ENCODE data around the gene FKRP.
"Not testable (repeated sequence)": the region's sequence is repeated elsewhere in the genome, so short reads cannot be mapped to it uniquely, and the experiment has no call there.

Gene FKRP

DNA sequence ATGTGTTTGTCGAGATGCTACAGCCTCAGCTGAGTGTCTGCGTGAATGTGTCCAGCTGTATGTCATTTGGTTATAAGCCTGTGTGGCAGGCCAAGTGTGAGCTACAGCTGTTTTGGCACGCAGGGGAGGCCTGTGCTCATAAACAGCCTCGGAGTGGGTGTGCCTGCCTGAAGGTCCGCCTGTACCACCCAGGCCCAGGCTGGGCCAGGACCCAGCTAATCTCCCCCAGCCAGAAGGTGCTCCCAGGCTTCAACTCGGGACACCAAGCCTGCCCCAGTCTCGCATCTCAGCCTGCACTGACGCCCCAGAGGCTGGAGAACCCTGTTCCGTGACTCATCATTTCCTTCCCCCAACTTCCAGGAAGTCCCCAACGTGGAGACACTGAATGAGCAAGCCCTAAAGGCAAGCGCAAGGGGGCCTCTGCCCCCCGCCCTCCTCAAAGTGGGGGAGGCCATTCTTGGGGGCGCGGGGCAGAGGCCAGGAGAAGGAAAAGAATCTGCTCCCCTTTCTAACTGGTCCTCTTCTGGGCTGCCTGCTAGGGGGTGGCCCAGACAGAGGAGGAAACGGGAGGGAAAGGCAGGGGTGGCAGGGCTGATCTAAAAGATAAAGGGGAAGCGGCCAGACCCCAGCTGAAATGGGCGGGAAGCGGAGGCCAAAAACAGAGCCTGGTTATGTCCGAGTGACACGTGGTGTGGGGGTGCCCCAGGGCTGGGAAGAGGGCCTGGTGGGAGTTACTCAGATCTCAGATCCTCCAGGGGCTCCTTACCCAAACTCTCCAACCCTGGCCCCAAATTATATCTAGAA, 40.6 kb downstream of the FKRP start:
- peak; percentile 98 for DNase-seq

- no peak for DNase-seq
Measured at GRCh38 chr19:46787040-46787330, 41.1 kb downstream of the FKRP start.

GRCh38 chr19:46787331-46788261, 41.7 kb downstream of the FKRP start:
- peak; percentile 60 for DNase-seq

DNA sequence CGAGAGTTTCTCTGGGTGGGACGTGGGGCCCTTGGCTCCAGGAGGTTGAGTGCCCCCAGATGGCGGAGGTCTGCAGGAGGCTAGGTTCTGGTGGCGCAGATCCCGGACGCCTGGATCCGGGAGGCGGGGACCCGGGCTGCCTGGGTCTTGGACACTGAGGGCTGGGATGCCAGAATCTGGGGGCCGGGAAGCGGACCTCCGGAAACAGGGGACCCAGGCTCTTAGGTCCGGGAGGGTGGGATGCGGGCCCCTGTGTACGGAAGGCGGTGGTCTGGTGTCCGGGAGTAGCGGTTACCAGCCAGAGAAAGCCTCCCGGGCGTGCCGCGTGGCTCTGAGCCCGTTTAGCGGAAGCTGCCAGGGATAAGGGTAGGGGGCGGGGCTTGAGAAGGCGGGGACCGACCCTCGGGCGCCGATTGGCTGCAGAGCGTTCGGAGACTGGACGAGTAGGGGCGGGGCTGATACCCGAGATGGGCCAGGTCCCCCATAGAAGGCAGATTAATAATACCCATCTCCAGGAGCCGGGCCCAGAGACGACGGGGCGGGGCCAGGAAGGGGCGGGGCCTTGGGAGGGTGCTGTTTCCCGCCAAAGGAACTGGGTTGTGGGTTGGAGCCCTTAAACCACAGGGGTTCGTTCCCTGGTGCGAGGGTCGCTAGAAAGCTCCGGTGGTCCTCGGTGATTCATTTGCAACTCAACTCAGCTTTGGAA, 42.6 kb downstream of the FKRP start, which contains the start of gene SLC1A5:
SLC1A5 (minus strand) TSS at position 333 of the 706 bp plus-strand sequence. CDS start 629 bp downstream, outside the sequence.
- DNase-seq, result peak; percentile 100

- DNase-seq, result no peak
Measured at GRCh38 chr19:46788968-46789338, 43.1 kb downstream of the FKRP start.

GRCh38 chr19:46789371-46789770, 43.5 kb downstream of the FKRP start:
- no peak for DNase-seq

- peak; percentile 75 for DNase-seq
Measured at GRCh38 chr19:46791944-46792343, 46.1 kb downstream of the FKRP start.

GRCh38 chr19:46797881-46798280, 52.0 kb downstream of the FKRP start:
- no peak for DNase-seq

GRCh38 chr19:46798713-46799112, 52.9 kb downstream of the FKRP start:
- no peak for DNase-seq

DNA sequence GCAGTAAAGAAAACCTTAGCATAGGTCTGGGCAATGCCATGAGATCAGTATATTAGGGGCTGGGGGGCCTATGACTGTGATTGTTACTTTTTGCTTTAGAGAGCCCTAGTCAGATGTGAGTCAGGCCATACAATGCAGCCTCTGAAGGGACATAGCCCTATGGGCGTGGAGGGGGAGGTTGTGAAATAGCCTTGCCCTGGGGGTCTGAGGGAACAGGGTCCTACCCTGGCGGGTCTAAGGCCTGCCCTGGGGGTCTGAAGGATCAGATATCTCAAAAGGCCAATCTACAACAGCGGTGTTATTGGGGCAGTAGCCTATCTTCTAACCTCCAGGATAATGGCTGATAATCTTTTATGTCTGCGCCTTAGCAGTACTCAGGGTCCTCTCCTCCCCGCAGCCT, 56.3 kb downstream of the FKRP start:
- no peak for DNase-seq

- no peak for DNase-seq
Measured at GRCh38 chr19:46803555-46803954, 57.7 kb downstream of the FKRP start.

DNA sequence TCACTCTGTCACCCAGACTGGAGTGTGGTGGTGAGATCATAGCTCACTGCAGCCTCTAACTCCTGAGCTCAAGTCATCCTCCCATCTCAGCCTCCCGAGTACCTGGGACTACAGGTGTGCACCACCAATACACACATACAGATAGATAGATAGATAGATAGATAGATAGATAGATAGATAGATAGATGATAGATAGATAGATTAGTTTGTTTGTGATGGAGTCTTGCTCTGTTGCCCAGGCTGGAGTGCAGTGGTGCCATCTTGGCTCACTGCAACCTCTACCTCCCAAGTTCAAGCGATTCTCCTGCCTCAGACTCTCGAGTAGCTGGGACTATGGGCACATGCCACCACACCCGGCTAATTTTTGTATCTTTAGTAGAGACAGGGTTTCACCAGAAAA, 58.6 kb downstream of the FKRP start:
- DNase-seq, result not testable (repeated sequence)

DNA sequence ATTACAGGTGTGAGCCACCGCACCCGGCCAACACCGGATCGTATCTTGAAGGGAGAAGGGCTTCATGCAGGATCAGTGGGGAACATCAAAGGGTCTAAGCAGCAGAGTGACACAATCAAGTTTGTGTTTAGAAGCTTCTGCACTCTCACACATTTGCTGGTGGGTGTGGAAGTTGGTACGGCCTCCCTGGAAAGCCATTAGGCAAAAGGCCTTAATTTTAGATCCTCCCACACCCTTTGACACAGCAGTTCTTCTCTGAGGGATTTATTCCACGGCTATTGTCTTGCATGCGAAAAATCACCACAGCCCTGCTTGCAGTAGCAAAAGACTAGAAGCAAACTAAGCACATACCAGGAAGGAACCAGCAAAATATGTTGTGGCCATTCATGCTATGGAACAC, 60.8 kb downstream of the FKRP start:
- DNase-seq, result no peak
